GM12878 (cell line): ENCODE data around the gene CDKL2. TPM values are rescaled to one million over a fixed set of nuclear protein-coding genes. Genes with fewer than 3 reads are reported as not detected.
A peak's percentile ranks its signal among the peaks of the same experiment; 100 is the strongest.

Experiments used
- ATAC-seq: fragments of 200-7000 bp; cut with Tn5 transposase; 3 replicates; pipeline ENCODE4 v1.9.1; 2020; ENCODE audit warnings: mild to moderate bottlenecking, moderate library complexity
- BruUV-seq: library from RNA; stranded (reverse); fragments of 400-500 nt; replicated peaks from 2 replicates; lab custom pipeline; 2021; lab: Mats Ljungman, UMichigan
- CTCF ChIA-PET: fragments of 300-600 bp; sonication (Branson Sonifier 250); formaldehyde crosslinking; extraction: SDS; loops from one replicate; lab custom pipeline; 2021; ENCODE audit warnings: inconsistent platforms; lab: Yijun Ruan, JAX
- POLR2A ChIA-PET: fragments of 350-600 bp; formaldehyde crosslinking; extraction: SDS; loops from one replicate; lab custom pipeline; 2021; ENCODE audit warnings: inconsistent platforms; lab: Charles Lee
- RAD21 ChIA-PET: fragments of 300-600 bp; sonication (Branson Sonifier 250); formaldehyde crosslinking; loops from one replicate; lab custom pipeline; 2023; ENCODE audit warnings: antibody characterized with exemption; ENCODE audit not compliant: unreplicated experiment; lab: Charles Lee
- SMC1A ChIA-PET: fragments of 300-600 bp; sonication (Branson Sonifier 250); formaldehyde crosslinking; loops from one replicate; lab custom pipeline; 2023; ENCODE audit not compliant: unreplicated experiment, uncharacterized antibody; lab: Charles Lee
- DNase-seq: peaks from one replicate; pipeline ENCODE4 v3.0.0-alpha.2; 2011; ENCODE audit warnings: low read depth, low spot score
- FAIRE-seq: peaks from 3 replicates; lab custom pipeline; 2011; peaks lifted over from hg19 to GRCh38; lab: Jason Lieb, UNC
- H2AFZ ChIP-seq: 2 replicates; pipeline ENCODE4 v1.6.0; 2011; ENCODE audit warnings: low read depth, low read length, control low read depth; ENCODE audit not compliant: control insufficient read depth
- H3K27ac ChIP-seq: 2 replicates; pipeline ENCODE4 v1.5.1; 2011; ENCODE audit warnings: control low read depth; ENCODE audit not compliant: control insufficient read depth, insufficient read depth
- H3K27me3 ChIP-seq, 2 experiments: replicated peaks in 1 of 2; 2 replicates each; pipeline versions ENCODE4 v1.6.0 to v1.6.1; 2011; ENCODE audit warnings: low read length in 1 of 2; ENCODE audit not compliant: control insufficient read depth in 2 of 2, insufficient read depth in 2 of 2
- H3K36me3 ChIP-seq, 2 experiments: 2 replicates each; pipeline ENCODE4 v1.5.1; 2011; ENCODE audit warnings: low read length in 1 of 2; ENCODE audit not compliant: control insufficient read depth in 2 of 2, insufficient read depth in 2 of 2
- H3K4me1 ChIP-seq: 2 replicates; pipeline ENCODE4 v1.6.1; 2011; ENCODE audit warnings: mild to moderate bottlenecking, low read length, moderate library complexity, mixed read lengths; ENCODE audit not compliant: control insufficient read depth, insufficient read depth
- H3K4me2 ChIP-seq: 2 replicates; pipeline ENCODE4 v1.6.0; 2011; ENCODE audit warnings: control low read depth; ENCODE audit not compliant: control insufficient read depth, insufficient read depth
- H3K4me3 ChIP-seq: fragments of 200-600 bp; sonication (generic); 2 replicates; pipeline ENCODE4 v1.5.1; 2016
- H3K79me2 ChIP-seq: 2 replicates; pipeline ENCODE4 v1.6.0; 2011; ENCODE audit warnings: low read length; ENCODE audit not compliant: control insufficient read depth, insufficient read depth
- H3K9ac ChIP-seq: 2 replicates; pipeline ENCODE4 v1.8.0; 2011; ENCODE audit warnings: low read length, control low read depth, mixed read lengths; ENCODE audit not compliant: control insufficient read depth, insufficient read depth
- H3K9me3 ChIP-seq: replicated peaks from 3 replicates; pipeline ENCODE4 v1.5.1; 2011; ENCODE audit warnings: mild to moderate bottlenecking, low read length; ENCODE audit not compliant: control insufficient read depth, insufficient read depth
- H4K20me1 ChIP-seq: 2 replicates; pipeline ENCODE4 v1.6.0; 2011; ENCODE audit not compliant: control insufficient read depth, insufficient read depth
- CHD4 ChIP-seq: fragments of 200-600 bp; sonication (generic); IDR thresholded peaks from 2 replicates; pipeline ENCODE4 v1.6.1; 2016; ENCODE audit warnings: mild to moderate bottlenecking
- DPF2 ChIP-seq: fragments of 450-650 bp; IDR thresholded peaks from 2 replicates; pipeline ENCODE4 v1.6.1; 2017; ENCODE audit warnings: mild to moderate bottlenecking
- JUND ChIP-seq: IDR thresholded peaks from 2 replicates; pipeline ENCODE4 v1.6.1; 2012; ENCODE audit warnings: low read depth, mild to moderate bottlenecking, low read length, improper control_type of control experiment, moderate library complexity
- NFIC ChIP-seq: IDR thresholded peaks from 2 replicates; pipeline ENCODE4 v1.6.1; 2012; ENCODE audit warnings: low read depth, mild to moderate bottlenecking, inconsistent platforms, low read length, moderate library complexity
- PAX5 ChIP-seq: IDR thresholded peaks from 2 replicates; pipeline ENCODE4 v1.6.1; 2011; ENCODE audit warnings: low read depth, low read length, borderline replicate concordance
- POU2F2 ChIP-seq: IDR thresholded peaks from 3 replicates; pipeline ENCODE4 v1.6.1; 2011; ENCODE audit warnings: low read depth, mild to moderate bottlenecking, low read length, borderline replicate concordance
- STAT1 ChIP-seq: fragments of 450-650 bp; conservative IDR thresholded peaks from 2 replicates; pipeline ENCODE4 v1.6.1; 2014; ENCODE audit warnings: antibody characterized with exemption, mild to moderate bottlenecking
- SUZ12 ChIP-seq: fragments of 200-600 bp; sonication (generic); IDR thresholded peaks from one replicate; pipeline ENCODE4 v1.6.1; 2018; ENCODE audit warnings: antibody characterized with exemption, mild to moderate bottlenecking; ENCODE audit not compliant: unreplicated experiment
- TAF1 ChIP-seq: IDR thresholded peaks from 2 replicates; pipeline ENCODE4 v1.6.1; 2011; ENCODE audit warnings: mild to moderate bottlenecking, low read depth, low read length, borderline replicate concordance
- TARDBP ChIP-seq: IDR thresholded peaks from 2 replicates; pipeline ENCODE4 v1.6.1; 2016; ENCODE audit warnings: borderline replicate concordance
- ZNF207 ChIP-seq: fragments of 450-650 bp; IDR thresholded peaks from 2 replicates; pipeline ENCODE4 v1.6.1; 2014; ENCODE audit warnings: antibody characterized with exemption, mild to moderate bottlenecking, borderline replicate concordance
- ZNF622 ChIP-seq: fragments of 450-650 bp; IDR thresholded peaks from 2 replicates; pipeline ENCODE4 v1.6.1; 2017; ENCODE audit warnings: mild to moderate bottlenecking, inconsistent platforms
- WGBS: methylation state at CpG from one replicate; pipeline ENCODE4 v1.1.6; 2016; ENCODE audit warnings: low lambda C conversion rate; ENCODE audit not compliant: insufficient replicate concordance, insufficient coverage; ENCODE audit errors: missing lambda C conversion rate; 5-methylcytosine and 5-hydroxymethylcytosine counted together
- in situ Hi-C: fragments of 300-500 bp; cut with MboI; formaldehyde crosslinking; loops from 9 replicates; pipeline ENCODE4 v1.14.3; 2018; ENCODE audit warnings: mixed read lengths
- intact Hi-C: fragments of 100-400 bp; cut with micrococcal nuclease; formaldehyde crosslinking; loops from one replicate; pipeline ENCODE4 v1.14.2; 2022; ENCODE audit not compliant: unreplicated experiment
- polyA plus RNA-seq, 11 experiments: library from polyadenylated mRNA; depleted of rRNA in 4 of 11; unstranded in 6 of 11; stranded (reverse) in 5 of 11; fragments of >200 nt; fragmentation: Nextera tagmentation in 4 of 11; fragmentation: Illumina TruSeq in 1 of 11; extraction: Ambion mirVana in 4 of 11; extraction: Trizol in 1 of 11; gene quantifications; 1 replicate in 1 of 11; 2 replicates in 10 of 11; pipeline versions ENCODE4 v1.2.1 to v1.2.3, GENCODE V29; 2011 to 2016; ENCODE audit warnings: inconsistent platforms in 2 of 11, missing spikeins in 2 of 11, low read depth in 1 of 11
- total RNA-seq, 4 experiments: library from RNA; depleted of rRNA in 3 of 4; stranded (reverse); fragments of >200 nt in 3 of 4; fragmentation: Illumina TruSeq in 1 of 4; extraction: Trizol in 1 of 4; gene quantifications; 2 replicates each; pipeline versions ENCODE4 v1.2.1 to v1.2.3, GENCODE V29; 2013 to 2021

The CDKL2 gene
- total and polyA plus RNA-seq, 10 of the 15 experiments (the other 5 are each of a cell fraction or from before 2014, with no cell fraction given), result 0.05 to 0.24 (median 0.06) TPM; not detected in 7

GRCh38 chr4:75637827-75638226 is 7.5 kb upstream of the CDKL2 start:
- FAIRE-seq (peak; percentile 7), DNase-seq (no peak), ATAC-seq (no peak)
- CTCF ChIA-PET, result no interaction called here
- POLR2A ChIA-PET, result interaction anchor here (0.6 kb wide), 1 partner anchor 32 kb away, joined by 4 read pairs; no protein-coding TSS in a partner anchor
- BruUV-seq, result no TSS peak
- H3K79me2 ChIP-seq, result no peaks in the 10 kb centered on the region
- TF ChIP-seq POU2F2 (no peak), STAT1 (no peak), TAF1 (no peak), NFIC (no peak), TARDBP (no peak), JUND (no peak), CHD4 (no peak), DPF2 (no peak), PAX5 (no peak), ZNF622 (no peak), SUZ12 (no peak), ZNF207 (no peak)
- no peaks in the 10 kb centered on the region for H4K20me1 ChIP-seq
- SMC1A ChIA-PET, result no interaction called here
- H3K36me3 ChIP-seq, result no peaks in the 10 kb centered on the region; a peak in 1 of 4 replicates
- no peaks in the 10 kb centered on the region for H3K27me3 ChIP-seq
- H3K9me3 ChIP-seq, result no peaks in the 10 kb centered on the region
- 94% methylated on average over 1 of the region's 1 CpG for WGBS
- intact Hi-C loops (no loop called here), in situ Hi-C loops (no loop called here)
- H3K4me3 ChIP-seq, result no peak overlapping the region
- H3K9ac ChIP-seq, result no peak overlapping the region
- H2AFZ ChIP-seq, result no peak overlapping the region
- no peaks in the 10 kb centered on the region for H3K4me1 ChIP-seq
- H3K27ac ChIP-seq, result no peak overlapping the region
- RAD21 ChIA-PET, result no interaction called here
- no peak overlapping the region for H3K4me2 ChIP-seq
